AG09309 (cell line): ENCODE measurements around the gene SPATA3.

Experiments
- DNase-seq: peaks from one replicate; pipeline ENCODE4 v3.0.0-alpha.2; 2010; ENCODE audit warnings: low read depth
- H3K4me3 ChIP-seq: 2 replicates; pipeline ENCODE4 v1.5.1; 2011; ENCODE audit warnings: mild to moderate bottlenecking, low read depth, low read length, moderate library complexity; ENCODE audit not compliant: control insufficient read depth
- TF ChIP-seq, protein P1 (sequence below): IDR thresholded peaks from 2 replicates; pipeline ENCODE4 v1.5.1; 2011; ENCODE audit warnings: mild to moderate bottlenecking, low read depth, low read length, inconsistent platforms; ENCODE audit not compliant: insufficient read depth, control insufficient read depth; ENCODE audit errors: missing control alignments

The SPATA3 gene

DNA sequence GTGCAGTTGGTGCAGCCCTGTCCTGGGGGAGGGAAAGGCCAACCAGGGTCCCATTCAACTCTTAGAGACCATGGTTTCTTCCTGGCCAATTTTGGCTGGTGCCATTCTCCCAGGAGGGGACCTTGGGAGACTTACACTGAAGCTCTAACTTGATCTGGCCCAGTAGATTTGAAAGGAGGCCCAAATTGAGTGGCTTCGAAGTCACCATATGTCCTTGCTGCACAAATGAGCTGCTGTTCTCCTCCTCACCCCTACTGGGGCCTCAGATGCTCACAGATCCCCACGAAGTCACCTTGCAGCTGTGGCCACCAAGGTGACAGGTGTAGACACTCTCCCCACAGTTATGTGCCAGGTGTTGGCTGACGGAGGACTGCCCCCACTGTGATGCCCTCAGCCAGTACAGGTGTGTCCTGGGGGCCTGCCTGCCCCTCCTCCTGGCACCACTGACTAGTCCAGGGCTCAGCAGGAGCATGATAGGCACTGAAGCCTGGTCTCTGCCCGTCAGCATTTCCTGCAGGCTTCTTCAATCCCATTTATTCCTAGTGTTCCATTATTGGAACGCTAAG lies 36.7 kb downstream of the SPATA3 start:
- DNase-seq = no peak

DNA sequence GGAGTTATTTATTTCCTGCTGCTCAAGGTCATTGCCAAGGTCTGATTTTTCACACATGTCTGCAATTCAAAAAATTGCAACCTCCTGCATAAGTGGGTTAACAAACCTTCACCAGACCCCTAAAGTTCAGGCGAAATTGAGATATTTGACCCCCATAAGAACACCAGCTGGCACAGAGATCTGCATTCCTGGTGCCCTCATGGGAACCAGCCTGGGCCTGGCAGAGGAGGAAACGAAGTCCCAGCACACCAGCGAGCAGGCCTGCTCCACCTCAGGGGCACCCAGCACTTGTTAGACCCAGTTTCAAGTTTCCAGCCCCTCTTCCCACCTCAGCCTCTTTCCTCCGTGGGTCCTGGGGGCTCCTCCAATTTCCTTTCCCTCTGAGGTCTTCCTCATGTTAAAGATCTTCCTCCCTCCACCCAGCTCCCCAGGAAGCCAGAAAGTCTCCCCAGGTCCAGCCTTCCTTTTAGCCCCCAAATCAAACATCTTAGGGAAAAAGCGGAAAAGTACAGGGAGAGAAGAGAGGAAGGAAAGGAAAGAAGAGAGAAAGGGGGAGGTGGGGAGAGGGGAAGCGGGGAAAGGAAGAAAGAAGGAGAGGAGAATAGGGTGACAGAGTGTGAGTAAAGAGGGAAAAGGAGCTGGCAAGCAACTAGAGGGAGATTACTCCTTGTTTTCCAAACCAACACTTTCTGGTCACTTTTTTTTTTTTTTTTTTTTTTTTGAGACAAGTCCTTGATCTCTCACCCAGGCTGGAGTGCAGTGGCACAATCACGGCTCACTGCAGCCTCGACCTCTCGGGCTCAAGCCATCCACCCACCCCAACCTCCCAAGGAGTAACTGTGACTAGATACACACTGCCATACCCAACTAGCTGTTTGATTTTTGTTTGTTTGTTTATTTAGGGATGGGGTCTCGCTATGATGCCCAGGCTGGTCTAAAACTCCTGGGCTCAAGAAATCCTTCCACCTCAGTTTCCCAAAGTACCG lies 37.5 kb downstream of the SPATA3 start:
- H3K4me3 ChIP-seq = no peak overlapping the region
- DNase-seq = no peak
- TF ChIP-seq, protein P1, sequence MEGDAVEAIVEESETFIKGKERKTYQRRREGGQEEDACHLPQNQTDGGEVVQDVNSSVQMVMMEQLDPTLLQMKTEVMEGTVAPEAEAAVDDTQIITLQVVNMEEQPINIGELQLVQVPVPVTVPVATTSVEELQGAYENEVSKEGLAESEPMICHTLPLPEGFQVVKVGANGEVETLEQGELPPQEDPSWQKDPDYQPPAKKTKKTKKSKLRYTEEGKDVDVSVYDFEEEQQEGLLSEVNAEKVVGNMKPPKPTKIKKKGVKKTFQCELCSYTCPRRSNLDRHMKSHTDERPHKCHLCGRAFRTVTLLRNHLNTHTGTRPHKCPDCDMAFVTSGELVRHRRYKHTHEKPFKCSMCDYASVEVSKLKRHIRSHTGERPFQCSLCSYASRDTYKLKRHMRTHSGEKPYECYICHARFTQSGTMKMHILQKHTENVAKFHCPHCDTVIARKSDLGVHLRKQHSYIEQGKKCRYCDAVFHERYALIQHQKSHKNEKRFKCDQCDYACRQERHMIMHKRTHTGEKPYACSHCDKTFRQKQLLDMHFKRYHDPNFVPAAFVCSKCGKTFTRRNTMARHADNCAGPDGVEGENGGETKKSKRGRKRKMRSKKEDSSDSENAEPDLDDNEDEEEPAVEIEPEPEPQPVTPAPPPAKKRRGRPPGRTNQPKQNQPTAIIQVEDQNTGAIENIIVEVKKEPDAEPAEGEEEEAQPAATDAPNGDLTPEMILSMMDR = no peak

More for the DNA sequence above, 36.7 kb downstream of the SPATA3 start:
- no peak overlapping the region for H3K4me3 ChIP-seq
- TF ChIP-seq, protein P1 = no peak

DNA sequence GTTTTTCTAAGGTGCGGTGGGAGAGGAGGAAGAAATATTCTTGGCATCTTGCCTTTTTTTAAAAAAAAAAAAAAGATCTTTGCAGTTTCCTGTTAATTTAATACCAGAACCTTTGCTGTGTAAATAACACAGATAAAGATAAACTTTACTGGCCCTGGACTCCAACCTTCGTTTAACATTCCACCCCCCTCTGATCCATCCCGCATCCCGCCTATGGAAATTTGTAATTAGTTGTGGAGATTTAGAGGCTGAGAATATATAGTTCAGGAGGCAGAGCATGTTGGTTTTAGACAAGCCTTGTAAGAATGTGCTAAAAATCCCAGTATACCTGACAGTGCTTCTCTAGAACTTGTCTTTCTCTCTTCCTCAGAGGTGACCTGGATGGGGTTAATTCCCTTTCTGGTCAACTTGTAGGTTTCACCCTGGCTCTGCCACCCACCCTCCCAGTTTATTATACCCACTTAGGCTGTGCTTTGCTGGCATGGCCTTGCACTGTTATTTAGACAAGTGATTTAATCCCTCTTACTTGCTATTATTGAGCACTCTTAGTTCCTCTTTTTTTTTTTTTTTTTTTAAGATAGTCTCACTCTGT lies 38.5 kb downstream of the SPATA3 start:
- H3K4me3 ChIP-seq = no peak overlapping the region
- no peak for DNase-seq
- TF ChIP-seq, protein P1 = no peak

DNA sequence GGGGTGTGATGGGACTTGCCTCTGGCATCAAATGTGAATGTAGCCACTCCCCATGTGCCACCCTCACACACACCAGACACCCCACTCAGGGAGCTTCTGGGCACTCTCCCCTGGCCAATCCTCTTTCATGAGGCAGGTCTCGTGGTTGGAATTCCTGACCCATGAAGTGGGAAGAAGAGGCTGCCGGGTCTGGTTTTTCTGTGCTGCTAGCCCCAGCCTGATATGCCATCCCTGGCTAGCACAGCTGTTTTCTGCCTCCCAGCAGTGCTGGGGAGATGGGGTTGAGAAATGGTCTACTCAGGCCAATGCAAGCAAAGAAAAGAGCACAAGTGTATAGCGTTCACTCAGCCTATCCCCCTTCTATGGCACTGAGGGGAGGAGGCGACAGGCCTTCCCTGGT lies 40.2 kb downstream of the SPATA3 start:
- TF ChIP-seq, protein P1 = no peak
- no peak for DNase-seq
- no peak overlapping the region for H3K4me3 ChIP-seq

DNA sequence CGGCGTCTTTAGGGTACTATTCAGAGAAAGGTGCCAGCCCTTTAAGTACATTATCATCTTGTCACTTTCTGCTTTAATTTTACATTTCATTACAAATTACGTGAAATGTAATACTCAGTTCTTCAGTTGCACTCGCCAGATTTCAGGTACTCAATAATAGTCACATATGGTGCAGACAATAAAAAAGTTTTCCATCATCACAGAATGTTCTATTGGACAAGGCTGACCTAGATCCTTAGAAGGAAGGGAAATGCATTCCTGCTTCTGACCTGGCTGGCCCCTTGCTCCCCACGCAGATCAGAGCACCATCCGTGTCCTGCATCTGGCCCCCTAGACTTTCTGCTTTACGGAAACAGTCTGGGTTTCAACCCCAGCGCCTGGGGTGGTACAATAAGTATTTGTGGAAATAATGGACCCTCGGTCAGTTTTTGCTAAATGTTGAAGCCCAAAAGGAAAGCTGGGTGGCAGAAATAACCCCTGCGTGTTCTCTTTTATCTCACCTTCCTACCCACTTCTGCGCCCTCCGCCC lies 40.7 kb downstream of the SPATA3 start:
- H3K4me3 ChIP-seq = no peak overlapping the region
- DNase-seq = no peak
- TF ChIP-seq, protein P1 = no peak

DNA sequence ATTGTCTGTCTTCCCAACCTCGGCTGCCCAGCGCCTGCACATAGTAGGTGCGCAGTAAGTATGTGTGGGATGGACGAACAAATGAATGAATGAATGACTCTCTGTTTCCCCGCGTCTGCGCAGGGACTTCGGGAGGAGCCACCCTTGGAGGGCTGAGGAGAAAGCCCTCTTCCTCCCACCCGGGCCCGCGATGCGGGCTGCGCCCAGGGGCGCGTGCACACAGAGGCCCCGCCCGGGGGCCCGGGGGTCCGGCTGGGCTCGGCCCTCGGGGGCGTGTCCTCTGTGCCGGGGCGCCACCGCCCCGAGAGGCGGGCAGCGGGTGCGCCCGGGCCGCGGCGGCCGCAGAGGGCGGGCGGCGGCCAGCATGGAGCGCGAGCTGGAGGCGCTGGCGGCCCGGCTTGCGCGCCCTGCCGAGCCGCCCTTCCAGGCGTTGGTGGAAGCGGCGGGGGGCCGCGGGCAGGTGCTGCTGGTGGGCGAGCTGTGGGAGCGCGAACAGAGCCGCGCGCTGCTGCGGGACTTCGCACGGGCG lies 41.3 kb downstream of the SPATA3 start, which contains the start of gene C2orf72:
Gene C2orf72 (plus strand): TSS at position 322 of the 529 bp plus-strand sequence. CDS start 43 bp downstream, at position 365.
- TF ChIP-seq, protein P1 = no peak
- H3K4me3 ChIP-seq = no peak within 1 kb of the TSS
- no peak for DNase-seq
